HCT116 (cell line): ENCODE data around the gene CTNND2. TPM values are rescaled to one million over a fixed set of nuclear protein-coding genes. Genes with fewer than 3 reads are reported as not detected.

Experiments used
- ATAC-seq: fragments of 200-7000 bp; cut with Tn5 transposase; 2 replicates; pipeline ENCODE4 v1.9.1; 2020; ENCODE audit warnings: mild to moderate bottlenecking, moderate library complexity
- BruUV-seq: library from RNA; stranded (reverse); fragments of 400-500 nt; replicated peaks from 2 replicates; lab custom pipeline; 2021; lab: Mats Ljungman, UMichigan
- CTCF ChIA-PET: fragments of 300-600 bp; sonication (Branson Sonifier 250); formaldehyde crosslinking; loops from one replicate; lab custom pipeline; 2021; ENCODE audit warnings: antibody characterized with exemption; lab: Charles Lee
- POLR2A ChIA-PET: fragments of 300-600, 350-600 bp; sonication (Branson Sonifier 250); formaldehyde crosslinking; loops from one replicate; lab custom pipeline; 2021; ENCODE audit warnings: antibody characterized with exemption; lab: Charles Lee
- RAD21 ChIA-PET, 2 experiments: fragments of 300-600 bp; sonication (Branson Sonifier 250); formaldehyde crosslinking; loops; one replicate each; lab custom pipeline; 2023; ENCODE audit warnings: low total read pairs in 2 of 2; ENCODE audit not compliant: uncharacterized antibody in 2 of 2, unreplicated experiment in 2 of 2, low non-redundant PET in 1 of 2; lab: Charles Lee
- DNase-seq: peaks from one replicate; pipeline ENCODE4 v3.0.0-alpha.2; 2010; ENCODE audit warnings: low read depth, low spot score
- H2AFZ ChIP-seq: fragments of 200-600 bp; shearing (Covaris generic), sonication (generic); 2 replicates; pipeline ENCODE4 v1.6.1; 2017; ENCODE audit warnings: low read depth, mixed run types, mixed read lengths, antibody characterized with exemption, low read length; ENCODE audit not compliant: poor library complexity, severe bottlenecking
- H3K27ac ChIP-seq: 2 replicates; pipeline ENCODE4 v1.5.1; 2012; ENCODE audit warnings: low read depth, low read length
- H3K27me3 ChIP-seq: fragments of 200-600 bp; sonication (generic); 2 replicates; pipeline ENCODE4 v1.6.1; 2016; ENCODE audit warnings: mixed run types, low read length, mixed read lengths; ENCODE audit not compliant: insufficient read depth
- H3K36me3 ChIP-seq, 2 experiments: fragments of 200-500 bp in 1 of 2; fragments of 200-600 bp in 1 of 2; sonication (Bioruptor generic) in 1 of 2; sonication (generic) in 1 of 2; 2 replicates each; pipeline versions ENCODE4 v1.5.1 to v1.6.1; 2014 to 2016; ENCODE audit warnings: low read length in 2 of 2, inconsistent platforms in 1 of 2, mixed read lengths in 1 of 2, mixed run types in 1 of 2; ENCODE audit not compliant: insufficient read depth in 2 of 2, control insufficient read depth in 1 of 2
- H3K4me1 ChIP-seq, 2 experiments: fragments of 200-600 bp in 1 of 2; sonication (generic) in 1 of 2; 2 replicates each; pipeline versions ENCODE4 v1.5.1 to v1.6.1; 2012 to 2017; ENCODE audit warnings: low read length in 2 of 2, inconsistent platforms in 1 of 2, mild to moderate bottlenecking in 1 of 2, mixed read lengths in 1 of 2, mixed run types in 1 of 2, moderate library complexity in 1 of 2; ENCODE audit not compliant: insufficient read depth in 2 of 2, control insufficient read depth in 1 of 2
- H3K4me2 ChIP-seq: fragments of 200-600 bp; sonication (generic); 2 replicates; pipeline ENCODE4 v1.6.1; 2017; ENCODE audit warnings: mixed run types, low read length, mixed read lengths
- H3K4me3 ChIP-seq, 2 experiments: fragments of 200-600 bp in 1 of 2; sonication (generic) in 1 of 2; replicated peaks in 1 of 2; 2 replicates each; pipeline ENCODE4 v1.5.1; 2011 to 2016; ENCODE audit warnings: low read length in 2 of 2, control low read depth in 1 of 2, low read depth in 1 of 2, mild to moderate bottlenecking in 1 of 2, mixed read lengths in 1 of 2, mixed run types in 1 of 2
- H3K79me2 ChIP-seq: fragments of 200-600 bp; sonication (generic); 2 replicates; pipeline ENCODE4 v1.6.1; 2017; ENCODE audit warnings: mild to moderate bottlenecking, mixed run types, low read length, moderate library complexity, mixed read lengths; ENCODE audit not compliant: insufficient read depth
- H3K9ac ChIP-seq: fragments of 200-600 bp; sonication (generic); 2 replicates; pipeline ENCODE4 v1.6.1; 2016; ENCODE audit warnings: low read length, mixed read lengths
- H3K9me2 ChIP-seq: fragments of 200-600 bp; sonication (generic), shearing (Covaris generic); 2 replicates; pipeline ENCODE4 v1.6.1; 2017; ENCODE audit warnings: mixed run types, mild to moderate bottlenecking, moderate library complexity; ENCODE audit not compliant: insufficient read depth
- H3K9me3 ChIP-seq, 2 experiments: fragments of 200-500 bp in 1 of 2; fragments of 200-600 bp in 1 of 2; sonication (Bioruptor generic) in 1 of 2; sonication (generic) in 1 of 2; 2 replicates each; pipeline ENCODE4 v1.6.1; 2014 to 2017; ENCODE audit warnings: low read length in 2 of 2, mixed read lengths in 2 of 2, inconsistent platforms in 1 of 2, low read depth in 1 of 2, mild to moderate bottlenecking in 1 of 2, mixed run types in 1 of 2, moderate library complexity in 1 of 2; ENCODE audit not compliant: control insufficient read depth in 1 of 2, insufficient read depth in 1 of 2
- H4K20me1 ChIP-seq: fragments of 200-600 bp; sonication (generic), shearing (Covaris generic); 2 replicates; pipeline ENCODE4 v1.6.1; 2017; ENCODE audit warnings: mixed run types, mild to moderate bottlenecking, moderate library complexity; ENCODE audit not compliant: insufficient read depth
- ATF3 ChIP-seq: IDR thresholded peaks from 2 replicates; pipeline ENCODE4 v1.6.1; 2012
- CBX3 ChIP-seq: IDR thresholded peaks from 2 replicates; pipeline ENCODE4 v1.6.1; 2012; ENCODE audit warnings: low read depth
- ELF1 ChIP-seq: IDR thresholded peaks from 2 replicates; pipeline ENCODE4 v1.6.1; 2012; ENCODE audit warnings: low read depth, borderline replicate concordance
- EZH2phosphoT487 ChIP-seq: fragments of 200-600 bp; IDR thresholded peaks from 2 replicates; pipeline ENCODE4 v1.6.1; 2018; ENCODE audit warnings: antibody characterized with exemption, borderline replicate concordance
- FOSL1 ChIP-seq: IDR thresholded peaks from 2 replicates; pipeline ENCODE4 v1.6.1; 2012; ENCODE audit warnings: low read depth
- POLR2A ChIP-seq: IDR thresholded peaks from 2 replicates; pipeline ENCODE4 v1.7.0; 2011; ENCODE audit warnings: borderline replicate concordance; ENCODE audit not compliant: insufficient read depth, insufficient read length; ENCODE audit errors: extremely low read depth
- POLR2AphosphoS5 ChIP-seq: IDR thresholded peaks from 2 replicates; pipeline ENCODE4 v1.6.1; 2011; ENCODE audit warnings: mild to moderate bottlenecking, low read depth, low read length, moderate library complexity
- RAD21 ChIP-seq: IDR thresholded peaks from 2 replicates; pipeline ENCODE4 v1.6.1; 2012; ENCODE audit warnings: low read depth, mild to moderate bottlenecking
- SIN3A ChIP-seq: IDR thresholded peaks from 2 replicates; pipeline ENCODE4 v1.6.1; 2012; ENCODE audit warnings: low read depth
- SRF ChIP-seq: IDR thresholded peaks from 2 replicates; pipeline ENCODE4 v1.6.1; 2012; ENCODE audit warnings: low read depth
- ZFX ChIP-seq: fragments of 450-650 bp; IDR thresholded peaks from 2 replicates; pipeline ENCODE4 v1.6.1; 2017
- ZNF274 ChIP-seq: fragments of 200-500 bp; sonication (Bioruptor generic); IDR thresholded peaks from 2 replicates; pipeline ENCODE4 v1.6.1; 2014; ENCODE audit warnings: mild to moderate bottlenecking, low read depth, low read length, inconsistent platforms
- intact Hi-C: fragments of 100-400 bp; cut with micrococcal nuclease; formaldehyde crosslinking; loops from 2 replicates; pipeline ENCODE4 v1.10.0; 2022
- total RNA-seq: library from RNA; stranded (reverse); gene quantifications from one replicate; pipeline ENCODE4 v1.2.1, GENCODE V29; 2021; ENCODE audit not compliant: unreplicated experiment
- TF ChIP-seq, protein P1 (sequence below): IDR thresholded peaks from 2 replicates; pipeline ENCODE4 v1.6.1; 2012; ENCODE audit warnings: low read depth
- TF ChIP-seq, protein P2 (sequence below): IDR thresholded peaks from 2 replicates; pipeline ENCODE4 v1.6.1; 2011; ENCODE audit warnings: mild to moderate bottlenecking, low read length, moderate library complexity; ENCODE audit not compliant: insufficient replicate concordance; ENCODE audit errors: extremely low read depth

The CTNND2 gene
- total RNA-seq, 1 experiment from 2014 or later = not detected

DNA sequence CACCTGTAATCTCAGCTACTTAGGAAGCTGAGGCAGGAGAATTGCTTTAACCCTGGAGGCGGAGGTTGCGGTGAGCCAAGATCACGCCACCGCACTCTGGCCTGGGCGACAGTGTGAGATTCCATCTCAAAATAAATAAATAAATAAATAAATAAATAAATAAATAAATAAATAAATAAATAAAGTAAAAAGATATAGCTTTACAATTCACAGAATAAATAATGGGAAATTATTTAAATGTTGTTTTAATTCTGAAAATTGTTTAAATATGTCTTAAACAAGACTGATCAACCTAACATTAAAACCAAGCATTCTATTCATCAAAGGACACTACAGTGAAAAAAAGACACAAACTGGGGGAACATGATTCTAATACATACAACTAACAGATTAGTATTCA, 357.1 kb downstream of the CTNND2 start:
- no peak overlapping the region for H3K4me3 ChIP-seq
- H4K20me1 ChIP-seq = no peaks in the 10 kb centered on the region

GRCh38 chr5:11540112-11540511, 364.1 kb downstream of the CTNND2 start:
- Histone ChIP-seq H3K79me2 (no peaks in the 10 kb centered on the region), H3K36me3 (no peaks in the 10 kb centered on the region), H3K9me2 (no peaks in the 10 kb centered on the region), H3K27me3 (no peaks in the 10 kb centered on the region), H3K27ac (no peak overlapping the region), H3K9me3 (peaks cover 0 to 5% of the 10 kb centered on the region in 2 experiments; a peak in 2 of 4 replicates), H3K4me2 (no peak overlapping the region), H4K20me1 (no peaks in the 10 kb centered on the region), H2AFZ (no peak overlapping the region), H3K9ac (no peak overlapping the region), H3K4me3 (no peak overlapping the region), H3K4me1 (no peaks in the 10 kb centered on the region)
- DNase-seq (no peak), ATAC-seq (no peak)
- intact Hi-C loops = no loop called here
- ChIA-PET POLR2A (no interaction called here), RAD21 (no interaction called here), CTCF (no interaction called here)
- no TSS peak for BruUV-seq
- no peak for TF ChIP-seq SIN3A
- TF ChIP-seq ZNF274 = no peak
- TF ChIP-seq POLR2AphosphoS5 = no peak
- no peak for TF ChIP-seq FOSL1
- TF ChIP-seq ZFX = no peak
- no peak for TF ChIP-seq EZH2phosphoT487
- TF ChIP-seq RAD21 = no peak
- no peak for TF ChIP-seq CBX3
- TF ChIP-seq POLR2A = no peak
- TF ChIP-seq ELF1 = no peak
- TF ChIP-seq SRF = no peak
- TF ChIP-seq, protein P1, sequence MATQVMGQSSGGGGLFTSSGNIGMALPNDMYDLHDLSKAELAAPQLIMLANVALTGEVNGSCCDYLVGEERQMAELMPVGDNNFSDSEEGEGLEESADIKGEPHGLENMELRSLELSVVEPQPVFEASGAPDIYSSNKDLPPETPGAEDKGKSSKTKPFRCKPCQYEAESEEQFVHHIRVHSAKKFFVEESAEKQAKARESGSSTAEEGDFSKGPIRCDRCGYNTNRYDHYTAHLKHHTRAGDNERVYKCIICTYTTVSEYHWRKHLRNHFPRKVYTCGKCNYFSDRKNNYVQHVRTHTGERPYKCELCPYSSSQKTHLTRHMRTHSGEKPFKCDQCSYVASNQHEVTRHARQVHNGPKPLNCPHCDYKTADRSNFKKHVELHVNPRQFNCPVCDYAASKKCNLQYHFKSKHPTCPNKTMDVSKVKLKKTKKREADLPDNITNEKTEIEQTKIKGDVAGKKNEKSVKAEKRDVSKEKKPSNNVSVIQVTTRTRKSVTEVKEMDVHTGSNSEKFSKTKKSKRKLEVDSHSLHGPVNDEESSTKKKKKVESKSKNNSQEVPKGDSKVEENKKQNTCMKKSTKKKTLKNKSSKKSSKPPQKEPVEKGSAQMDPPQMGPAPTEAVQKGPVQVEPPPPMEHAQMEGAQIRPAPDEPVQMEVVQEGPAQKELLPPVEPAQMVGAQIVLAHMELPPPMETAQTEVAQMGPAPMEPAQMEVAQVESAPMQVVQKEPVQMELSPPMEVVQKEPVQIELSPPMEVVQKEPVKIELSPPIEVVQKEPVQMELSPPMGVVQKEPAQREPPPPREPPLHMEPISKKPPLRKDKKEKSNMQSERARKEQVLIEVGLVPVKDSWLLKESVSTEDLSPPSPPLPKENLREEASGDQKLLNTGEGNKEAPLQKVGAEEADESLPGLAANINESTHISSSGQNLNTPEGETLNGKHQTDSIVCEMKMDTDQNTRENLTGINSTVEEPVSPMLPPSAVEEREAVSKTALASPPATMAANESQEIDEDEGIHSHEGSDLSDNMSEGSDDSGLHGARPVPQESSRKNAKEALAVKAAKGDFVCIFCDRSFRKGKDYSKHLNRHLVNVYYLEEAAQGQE = no peak

More for the DNA sequence above, 357.1 kb downstream of the CTNND2 start:
- ChIA-PET POLR2A (no interaction called here), RAD21 (no interaction called here), CTCF (no interaction called here)
- Histone ChIP-seq H3K27me3 (no peaks in the 10 kb centered on the region), H3K79me2 (no peaks in the 10 kb centered on the region), H3K9me3 (peaks cover 5 to 6% of the 10 kb centered on the region in 2 experiments; a peak in 2 of 4 replicates), H2AFZ (no peak overlapping the region), H3K9me2 (no peaks in the 10 kb centered on the region), H3K9ac (no peak overlapping the region), H3K4me1 (no peaks in the 10 kb centered on the region), H3K36me3 (no peaks in the 10 kb centered on the region), H3K27ac (no peak overlapping the region), H3K4me2 (no peak overlapping the region)
- no peak for ATAC-seq
- no peak for DNase-seq
- BruUV-seq = no TSS peak
- no peak for TF ChIP-seq EZH2phosphoT487
- TF ChIP-seq, protein P2, sequence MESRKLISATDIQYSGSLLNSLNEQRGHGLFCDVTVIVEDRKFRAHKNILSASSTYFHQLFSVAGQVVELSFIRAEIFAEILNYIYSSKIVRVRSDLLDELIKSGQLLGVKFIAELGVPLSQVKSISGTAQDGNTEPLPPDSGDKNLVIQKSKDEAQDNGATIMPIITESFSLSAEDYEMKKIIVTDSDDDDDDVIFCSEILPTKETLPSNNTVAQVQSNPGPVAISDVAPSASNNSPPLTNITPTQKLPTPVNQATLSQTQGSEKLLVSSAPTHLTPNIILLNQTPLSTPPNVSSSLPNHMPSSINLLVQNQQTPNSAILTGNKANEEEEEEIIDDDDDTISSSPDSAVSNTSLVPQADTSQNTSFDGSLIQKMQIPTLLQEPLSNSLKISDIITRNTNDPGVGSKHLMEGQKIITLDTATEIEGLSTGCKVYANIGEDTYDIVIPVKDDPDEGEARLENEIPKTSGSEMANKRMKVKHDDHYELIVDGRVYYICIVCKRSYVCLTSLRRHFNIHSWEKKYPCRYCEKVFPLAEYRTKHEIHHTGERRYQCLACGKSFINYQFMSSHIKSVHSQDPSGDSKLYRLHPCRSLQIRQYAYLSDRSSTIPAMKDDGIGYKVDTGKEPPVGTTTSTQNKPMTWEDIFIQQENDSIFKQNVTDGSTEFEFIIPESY = no peak
- no peak for TF ChIP-seq ATF3
- TF ChIP-seq FOSL1 = no peak
- TF ChIP-seq, all 23 proteins: peak for 0
- intact Hi-C loops = no loop called here
